Umbilical cord (tissue), 2 donors: Measurements from ENCODE around the gene TIRAP. TPM values are rescaled to one million over a fixed set of nuclear protein-coding genes. Genes with fewer than 3 reads are reported as not detected.
A peak's percentile ranks its signal among the peaks of the same experiment; 100 is the strongest.

Experiments
- DNase-seq: peaks from one replicate; pipeline ENCODE4 v3.0.0-alpha.2; 2015; ENCODE audit warnings: low spot score
- total RNA-seq: library from RNA; depleted of rRNA; stranded (reverse); fragments of >200 nt; gene quantifications from one replicate; pipeline ENCODE4 v1.2.3, GENCODE V29; 2014; ENCODE audit warnings: low replicate concordance; ENCODE audit not compliant: insufficient read depth

Gene TIRAP
- total RNA-seq, 1 donor from 2014 or later, result 6.3 TPM

DNA sequence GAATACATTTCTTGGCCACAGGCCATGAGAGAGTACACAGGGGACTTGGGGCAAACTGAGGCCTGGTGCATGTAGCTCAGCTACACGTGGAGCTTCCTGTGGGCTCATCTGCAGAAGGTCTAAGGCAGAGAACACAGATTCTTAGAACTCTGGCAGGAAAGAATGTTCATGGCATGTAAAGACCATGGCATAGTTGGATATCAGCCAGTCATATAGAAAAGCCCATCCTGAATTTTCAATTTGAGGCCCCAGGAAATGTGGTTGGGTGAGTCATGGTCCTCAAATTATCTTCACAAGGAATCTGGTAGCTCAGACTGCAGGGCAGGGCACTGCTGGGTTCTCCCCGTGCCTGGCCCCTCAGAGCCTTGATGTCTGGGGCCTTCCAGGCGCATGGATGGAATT lies 58.9 kb downstream of the TIRAP start:
- DNase-seq, result peak; percentile 85

DNA sequence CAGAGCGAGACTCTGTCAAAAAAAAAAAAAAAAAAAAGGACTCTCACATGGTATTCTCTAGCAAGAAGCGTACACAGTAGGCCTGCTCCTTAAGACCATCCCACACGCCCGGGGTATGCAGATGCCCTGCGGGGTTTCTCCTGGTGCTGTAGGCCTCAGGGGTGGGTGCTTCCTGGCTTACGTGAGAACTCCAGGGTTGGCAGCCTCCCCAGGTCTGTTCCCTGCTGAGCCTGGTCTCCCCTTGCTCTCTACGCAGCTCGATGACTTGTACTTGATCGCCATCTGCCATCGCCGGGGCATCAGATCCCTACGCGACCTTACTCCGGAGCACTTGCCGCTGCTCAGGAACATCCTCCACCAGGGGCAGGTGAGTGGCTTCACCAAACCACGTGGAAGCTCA lies 60.2 kb downstream of the TIRAP start:
- DNase-seq, result no peak

Other genes with a start within 250 kb of the TIRAP start
- 50.3 TPM for gene CDON, start 220.2 kb upstream of the TIRAP start, total RNA-seq
- gene RPUSD4, start 71.4 kb upstream of the TIRAP start, total RNA-seq, result 26.7 TPM
- 42.9 TPM for gene FAM118B, start 71.3 kb upstream of the TIRAP start, total RNA-seq
- gene SRPRA, start 14.2 kb upstream of the TIRAP start, total RNA-seq, result 32.0 TPM
- 7.7 TPM for gene FOXRED1, start 13.9 kb upstream of the TIRAP start, total RNA-seq
- gene DCPS, start 21.0 kb downstream of the TIRAP start, total RNA-seq, result 7.7 TPM
- gene ST3GAL4, start 72.6 kb downstream of the TIRAP start, total RNA-seq, result 30.1 TPM